GM12878 (cell line): ENCODE data around the gene VSTM2L.

Experiments used
- CREM ChIP-seq: IDR thresholded peaks from 2 replicates; pipeline ENCODE4 v1.6.1; 2014; ENCODE audit warnings: antibody characterized with exemption, low read depth
- EED ChIP-seq: sonication (generic); IDR thresholded peaks from 2 replicates; pipeline ENCODE4 v1.6.1; 2016; ENCODE audit warnings: antibody characterized with exemption, low read depth
- EGR1 ChIP-seq, 2 experiments: IDR thresholded peaks; 1 replicate in 1 of 2; 2 replicates in 1 of 2; pipeline ENCODE4 v1.6.1; 2011 to 2012; ENCODE audit warnings: low read depth in 2 of 2, low read length in 2 of 2, borderline replicate concordance in 1 of 2, mild to moderate bottlenecking in 1 of 2, moderate library complexity in 1 of 2
- JUND ChIP-seq: IDR thresholded peaks from 2 replicates; pipeline ENCODE4 v1.6.1; 2012; ENCODE audit warnings: low read depth, mild to moderate bottlenecking, low read length, improper control_type of control experiment, moderate library complexity
- POLR2AphosphoS5 ChIP-seq: IDR thresholded peaks from 2 replicates; pipeline ENCODE4 v1.6.1; 2011; ENCODE audit warnings: mild to moderate bottlenecking, low read length, inconsistent platforms
- RFX5 ChIP-seq: IDR thresholded peaks from 2 replicates; pipeline ENCODE4 v1.6.1; 2011; ENCODE audit warnings: low read depth, low read length, improper control_type of control experiment
- TAF1 ChIP-seq: IDR thresholded peaks from 2 replicates; pipeline ENCODE4 v1.6.1; 2011; ENCODE audit warnings: mild to moderate bottlenecking, low read depth, low read length, borderline replicate concordance
- TARDBP ChIP-seq: IDR thresholded peaks from 2 replicates; pipeline ENCODE4 v1.6.1; 2016; ENCODE audit warnings: borderline replicate concordance
- ZBTB33 ChIP-seq: fragments of 450-650 bp; IDR thresholded peaks from 2 replicates; pipeline ENCODE4 v1.6.1; 2017; ENCODE audit warnings: mild to moderate bottlenecking
- ZNF274 ChIP-seq: IDR thresholded peaks from one replicate; pipeline ENCODE4 v1.8.0; 2011; ENCODE audit not compliant: insufficient read length, insufficient read depth
- TF ChIP-seq, protein P1 (sequence below): IDR thresholded peaks from 2 replicates; pipeline ENCODE4 v1.6.1; 2011; ENCODE audit warnings: borderline replicate concordance, low read depth, mild to moderate bottlenecking, moderate library complexity, mixed read lengths, low read length; ENCODE audit not compliant: insufficient read depth; ENCODE audit errors: extremely low read length
- TF ChIP-seq, protein P2 (sequence below), 3 experiments: IDR thresholded peaks in 2 of 3; conservative IDR thresholded peaks in 1 of 3; 2 replicates each; pipeline ENCODE4 v1.5.1; 2011; ENCODE audit warnings: low read depth in 3 of 3, low read length in 3 of 3, mild to moderate bottlenecking in 3 of 3, control low read depth in 2 of 3, moderate library complexity in 2 of 3, inconsistent platforms in 1 of 3, mixed read lengths in 1 of 3; ENCODE audit not compliant: control insufficient read depth in 2 of 3, insufficient read depth in 1 of 3; ENCODE audit errors: extremely low read depth in 1 of 3
- TF ChIP-seq, protein P3 (sequence below): IDR thresholded peaks from 2 replicates; pipeline ENCODE4 v1.6.1; 2012; ENCODE audit warnings: mild to moderate bottlenecking, low read depth, low read length

DNA sequence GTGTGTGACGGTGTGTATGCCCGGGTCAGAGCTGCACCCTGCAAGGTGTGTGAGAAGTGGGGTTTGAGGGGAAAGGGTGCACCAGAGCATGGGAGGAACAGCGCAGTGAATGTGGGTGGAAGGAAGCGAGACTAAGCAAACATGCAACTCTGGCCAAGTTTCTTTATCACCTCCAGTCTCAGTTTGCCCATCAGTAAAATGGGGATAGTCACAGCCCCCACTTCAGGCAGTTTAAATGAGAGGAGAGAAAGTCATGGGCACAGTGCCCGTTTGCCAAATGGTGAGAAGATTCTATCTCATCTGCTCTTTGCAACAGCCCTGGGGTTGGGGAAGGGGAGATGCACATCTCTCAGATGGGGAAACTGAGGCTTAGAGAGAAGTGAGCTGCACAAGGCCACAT lies 12.8 kb upstream of the VSTM2L start:
- TF ChIP-seq, protein P1, sequence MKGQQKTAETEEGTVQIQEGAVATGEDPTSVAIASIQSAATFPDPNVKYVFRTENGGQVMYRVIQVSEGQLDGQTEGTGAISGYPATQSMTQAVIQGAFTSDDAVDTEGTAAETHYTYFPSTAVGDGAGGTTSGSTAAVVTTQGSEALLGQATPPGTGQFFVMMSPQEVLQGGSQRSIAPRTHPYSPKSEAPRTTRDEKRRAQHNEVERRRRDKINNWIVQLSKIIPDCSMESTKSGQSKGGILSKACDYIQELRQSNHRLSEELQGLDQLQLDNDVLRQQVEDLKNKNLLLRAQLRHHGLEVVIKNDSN, result no peak
- TF ChIP-seq EGR1 (IDR thresholded peaks at IDR 0.05; ENCODE audit: borderline replicate concordance in 1 of 2, low read depth in 2 of 2, low read length in 2 of 2) (no peak), ZBTB33 (no peak), POLR2AphosphoS5 (no peak), TAF1 (no peak), JUND (no peak), ZNF274 (no peak), RFX5 (no peak), TARDBP (no peak), CREM (no peak), EED (no peak)
- TF ChIP-seq, protein P2, sequence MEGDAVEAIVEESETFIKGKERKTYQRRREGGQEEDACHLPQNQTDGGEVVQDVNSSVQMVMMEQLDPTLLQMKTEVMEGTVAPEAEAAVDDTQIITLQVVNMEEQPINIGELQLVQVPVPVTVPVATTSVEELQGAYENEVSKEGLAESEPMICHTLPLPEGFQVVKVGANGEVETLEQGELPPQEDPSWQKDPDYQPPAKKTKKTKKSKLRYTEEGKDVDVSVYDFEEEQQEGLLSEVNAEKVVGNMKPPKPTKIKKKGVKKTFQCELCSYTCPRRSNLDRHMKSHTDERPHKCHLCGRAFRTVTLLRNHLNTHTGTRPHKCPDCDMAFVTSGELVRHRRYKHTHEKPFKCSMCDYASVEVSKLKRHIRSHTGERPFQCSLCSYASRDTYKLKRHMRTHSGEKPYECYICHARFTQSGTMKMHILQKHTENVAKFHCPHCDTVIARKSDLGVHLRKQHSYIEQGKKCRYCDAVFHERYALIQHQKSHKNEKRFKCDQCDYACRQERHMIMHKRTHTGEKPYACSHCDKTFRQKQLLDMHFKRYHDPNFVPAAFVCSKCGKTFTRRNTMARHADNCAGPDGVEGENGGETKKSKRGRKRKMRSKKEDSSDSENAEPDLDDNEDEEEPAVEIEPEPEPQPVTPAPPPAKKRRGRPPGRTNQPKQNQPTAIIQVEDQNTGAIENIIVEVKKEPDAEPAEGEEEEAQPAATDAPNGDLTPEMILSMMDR (IDR thresholded peaks at IDR 0.05 in 2 of 3, conservative IDR thresholded peaks at IDR 0.05 in 1 of 3; ENCODE audit: control insufficient read depth in 2 of 3, extremely low read depth in 1 of 3, insufficient read depth in 1 of 3, low read depth in 3 of 3, low read length in 3 of 3), result no peak
- TF ChIP-seq, protein P3, sequence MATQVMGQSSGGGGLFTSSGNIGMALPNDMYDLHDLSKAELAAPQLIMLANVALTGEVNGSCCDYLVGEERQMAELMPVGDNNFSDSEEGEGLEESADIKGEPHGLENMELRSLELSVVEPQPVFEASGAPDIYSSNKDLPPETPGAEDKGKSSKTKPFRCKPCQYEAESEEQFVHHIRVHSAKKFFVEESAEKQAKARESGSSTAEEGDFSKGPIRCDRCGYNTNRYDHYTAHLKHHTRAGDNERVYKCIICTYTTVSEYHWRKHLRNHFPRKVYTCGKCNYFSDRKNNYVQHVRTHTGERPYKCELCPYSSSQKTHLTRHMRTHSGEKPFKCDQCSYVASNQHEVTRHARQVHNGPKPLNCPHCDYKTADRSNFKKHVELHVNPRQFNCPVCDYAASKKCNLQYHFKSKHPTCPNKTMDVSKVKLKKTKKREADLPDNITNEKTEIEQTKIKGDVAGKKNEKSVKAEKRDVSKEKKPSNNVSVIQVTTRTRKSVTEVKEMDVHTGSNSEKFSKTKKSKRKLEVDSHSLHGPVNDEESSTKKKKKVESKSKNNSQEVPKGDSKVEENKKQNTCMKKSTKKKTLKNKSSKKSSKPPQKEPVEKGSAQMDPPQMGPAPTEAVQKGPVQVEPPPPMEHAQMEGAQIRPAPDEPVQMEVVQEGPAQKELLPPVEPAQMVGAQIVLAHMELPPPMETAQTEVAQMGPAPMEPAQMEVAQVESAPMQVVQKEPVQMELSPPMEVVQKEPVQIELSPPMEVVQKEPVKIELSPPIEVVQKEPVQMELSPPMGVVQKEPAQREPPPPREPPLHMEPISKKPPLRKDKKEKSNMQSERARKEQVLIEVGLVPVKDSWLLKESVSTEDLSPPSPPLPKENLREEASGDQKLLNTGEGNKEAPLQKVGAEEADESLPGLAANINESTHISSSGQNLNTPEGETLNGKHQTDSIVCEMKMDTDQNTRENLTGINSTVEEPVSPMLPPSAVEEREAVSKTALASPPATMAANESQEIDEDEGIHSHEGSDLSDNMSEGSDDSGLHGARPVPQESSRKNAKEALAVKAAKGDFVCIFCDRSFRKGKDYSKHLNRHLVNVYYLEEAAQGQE, result no peak
